OCI-LY7 (cell line): ENCODE measurements around the gene NR2F2.

ENCODE experiments used
- EZH2phosphoT487 ChIP-seq: fragments of 200-600 bp; sonication (generic); IDR thresholded peaks from 2 replicates; pipeline ENCODE4 v1.6.1; 2018; ENCODE audit warnings: low read depth, borderline replicate concordance, mild to moderate bottlenecking, mixed run types, antibody characterized with exemption, low read length, moderate library complexity, mixed read lengths
- TF ChIP-seq, protein P1 (sequence below): fragments of 200-600 bp; sonication (generic); conservative IDR thresholded peaks from 2 replicates; pipeline ENCODE4 v1.5.1; 2014; ENCODE audit warnings: mild to moderate bottlenecking, antibody characterized with exemption, low read length, moderate library complexity, mixed read lengths

DNA sequence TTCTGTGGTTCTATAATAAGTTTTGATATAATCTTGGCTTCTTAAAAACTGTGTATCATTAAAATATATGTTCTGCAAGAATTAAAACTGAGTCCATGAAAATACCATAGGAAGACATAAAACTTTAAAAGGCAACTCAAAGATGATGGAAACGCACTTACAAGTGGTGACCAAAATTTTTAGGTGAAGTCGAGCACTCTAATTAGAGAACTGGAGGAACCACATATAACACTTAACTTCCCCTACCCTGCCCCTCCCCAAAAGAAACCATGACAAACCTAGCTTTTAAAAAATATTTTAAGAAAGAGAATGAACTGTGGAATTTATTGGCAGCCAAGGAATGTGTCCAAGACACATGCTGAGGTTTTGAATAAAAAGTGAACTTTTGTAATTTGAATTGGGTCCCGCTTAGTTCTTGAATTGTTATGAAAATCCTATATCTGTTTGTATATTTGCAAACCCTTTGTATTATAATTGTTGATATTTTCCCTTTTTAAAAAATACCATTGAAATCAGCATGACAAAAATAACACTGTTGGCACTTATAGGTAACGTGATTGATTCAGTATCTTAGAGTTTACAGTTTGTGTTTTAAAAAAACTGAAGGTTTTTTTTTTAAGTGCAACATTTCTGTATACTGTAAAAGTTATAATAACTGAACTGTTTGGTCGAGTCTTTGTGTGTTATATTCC is 7.7 kb downstream of the NR2F2 start:
- TF ChIP-seq, protein P1, sequence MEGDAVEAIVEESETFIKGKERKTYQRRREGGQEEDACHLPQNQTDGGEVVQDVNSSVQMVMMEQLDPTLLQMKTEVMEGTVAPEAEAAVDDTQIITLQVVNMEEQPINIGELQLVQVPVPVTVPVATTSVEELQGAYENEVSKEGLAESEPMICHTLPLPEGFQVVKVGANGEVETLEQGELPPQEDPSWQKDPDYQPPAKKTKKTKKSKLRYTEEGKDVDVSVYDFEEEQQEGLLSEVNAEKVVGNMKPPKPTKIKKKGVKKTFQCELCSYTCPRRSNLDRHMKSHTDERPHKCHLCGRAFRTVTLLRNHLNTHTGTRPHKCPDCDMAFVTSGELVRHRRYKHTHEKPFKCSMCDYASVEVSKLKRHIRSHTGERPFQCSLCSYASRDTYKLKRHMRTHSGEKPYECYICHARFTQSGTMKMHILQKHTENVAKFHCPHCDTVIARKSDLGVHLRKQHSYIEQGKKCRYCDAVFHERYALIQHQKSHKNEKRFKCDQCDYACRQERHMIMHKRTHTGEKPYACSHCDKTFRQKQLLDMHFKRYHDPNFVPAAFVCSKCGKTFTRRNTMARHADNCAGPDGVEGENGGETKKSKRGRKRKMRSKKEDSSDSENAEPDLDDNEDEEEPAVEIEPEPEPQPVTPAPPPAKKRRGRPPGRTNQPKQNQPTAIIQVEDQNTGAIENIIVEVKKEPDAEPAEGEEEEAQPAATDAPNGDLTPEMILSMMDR, result no peak
- no peak for TF ChIP-seq EZH2phosphoT487
